HepG2 (cell line): ENCODE results near the gene DNAJB2. TPM values are rescaled to one million over a fixed set of nuclear protein-coding genes. Genes with fewer than 3 reads are reported as not detected.
A peak's percentile ranks its signal among the peaks of the same experiment; 100 is the strongest.

ENCODE experiments used
- DZIP1 ChIP-seq: sonication (generic); formaldehyde crosslinking; IDR thresholded peaks from 2 replicates; pipeline ENCODE4 v1.5.0; 2020; ENCODE audit warnings: mild to moderate bottlenecking, missing genetic modification reagents
- EP300 ChIP-seq, 3 experiments: sonication (generic) in 1 of 3; formaldehyde crosslinking in 1 of 3; IDR thresholded peaks; 2 replicates each; pipeline versions ENCODE4 v1.5.1 to v1.6.1; 2011 to 2020; ENCODE audit warnings: low read depth in 2 of 3, low read length in 2 of 3, borderline replicate concordance in 1 of 3, improper control_type of control experiment in 1 of 3, mild to moderate bottlenecking in 1 of 3, missing genetic modification reagents in 1 of 3, moderate library complexity in 1 of 3
- FOXA1 ChIP-seq, 2 experiments: fragments of 450-650 bp in 1 of 2; sonication (generic) in 1 of 2; formaldehyde crosslinking in 1 of 2; IDR thresholded peaks; 2 replicates each; pipeline versions ENCODE4 v1.4.0 to v1.6.1; 2016 to 2020; ENCODE audit warnings: missing genetic modification reagents in 1 of 2
- NFAT5 ChIP-seq: sonication (generic); formaldehyde crosslinking; IDR thresholded peaks from 2 replicates; pipeline ENCODE4 v1.4.0; 2020; ENCODE audit warnings: missing genetic modification reagents
- NFIC ChIP-seq: IDR thresholded peaks from 2 replicates; pipeline ENCODE4 v1.6.1; 2012; ENCODE audit warnings: mild to moderate bottlenecking, low read length, inconsistent platforms
- SMYD3 ChIP-seq: sonication (generic); formaldehyde crosslinking; IDR thresholded peaks from 2 replicates; pipeline ENCODE4 v1.8.1; 2023; ENCODE audit warnings: mild to moderate bottlenecking, missing genetic modification reagents
- ZBTB26 ChIP-seq: IDR thresholded peaks from 2 replicates; pipeline ENCODE4 v1.6.1; 2016; ENCODE audit warnings: missing compliant biosample characterization, missing genetic modification reagents, borderline replicate concordance
- ZNF770 ChIP-seq: sonication (generic); formaldehyde crosslinking; IDR thresholded peaks from 2 replicates; pipeline ENCODE4 v1.5.0; 2020; ENCODE audit warnings: mild to moderate bottlenecking, missing genetic modification reagents
- polyA plus RNA-seq, 8 experiments: library from polyadenylated mRNA; depleted of rRNA in 3 of 8; stranded (reverse) in 7 of 8; unstranded in 1 of 8; fragments of >200 nt; fragmentation: Illumina TruSeq in 4 of 8; extraction: Trizol in 4 of 8; gene quantifications; 2 replicates each; pipeline versions ENCODE4 v1.2.1 to v1.2.3, GENCODE V29; 2011 to 2016; ENCODE audit warnings: low read depth in 4 of 8, missing spikeins in 1 of 8, mixed read lengths in 1 of 8; ENCODE audit not compliant: insufficient read depth in 1 of 8
- total RNA-seq, 5 experiments: library from RNA; depleted of rRNA; stranded (reverse); fragments of >200 nt; fragmentation: Illumina TruSeq; extraction: Trizol; gene quantifications; 2 replicates each; pipeline ENCODE4 v1.2.3, GENCODE V29; 2016; ENCODE audit warnings: low read depth in 1 of 5
- TF ChIP-seq, protein P1 (sequence below): IDR thresholded peaks from 2 replicates; pipeline ENCODE4 v1.6.1; 2016; ENCODE audit warnings: low read depth, control low read depth
- TF ChIP-seq, protein P2 (sequence below): sonication (generic); formaldehyde crosslinking; IDR thresholded peaks from 2 replicates; pipeline ENCODE4; 2020; ENCODE audit warnings: missing genetic modification reagents, mild to moderate bottlenecking, borderline replicate concordance

Gene DNAJB2
- total and polyA plus RNA-seq, 2 of the 13 experiments (the other 11 are each of a cell fraction or from before 2014, with no cell fraction given): 21.3 to 31.1 TPM

DNA sequence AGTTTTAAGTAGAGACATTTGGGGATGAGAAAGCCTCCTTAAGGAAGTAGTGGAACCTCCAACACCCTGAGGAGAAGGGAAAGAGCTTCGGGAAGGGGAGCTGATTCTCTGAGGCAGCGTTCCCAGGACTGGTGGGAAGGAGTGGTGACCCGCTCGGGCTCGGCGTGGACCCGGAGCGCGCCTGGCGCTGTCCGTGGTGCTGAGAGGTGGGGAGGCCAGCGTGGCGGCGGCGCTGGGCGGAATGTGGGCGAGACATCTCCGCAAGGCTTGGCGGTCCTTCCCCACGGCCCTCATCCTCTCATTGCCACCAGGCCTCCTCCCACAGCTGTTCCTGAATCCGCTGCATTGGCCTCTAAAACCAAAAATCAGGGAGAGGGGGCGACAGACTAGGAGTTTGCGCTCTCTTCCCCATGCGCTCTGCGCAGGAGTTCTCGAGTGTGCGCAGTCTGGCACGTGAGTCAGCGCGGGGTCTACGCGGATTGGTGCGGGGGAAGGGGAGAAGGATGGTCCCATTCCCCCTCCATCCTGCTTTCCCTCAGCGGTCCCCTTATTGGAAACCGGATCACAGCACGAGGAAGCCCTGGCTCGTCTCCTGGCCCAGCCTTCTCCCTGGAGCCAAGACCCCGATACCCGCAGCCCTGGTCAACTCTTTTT lies 52.5 kb downstream of the DNAJB2 start (continued):
- TF ChIP-seq ZNF770 (CRISPR knock-in tag): no peak
- TF ChIP-seq, protein P1, sequence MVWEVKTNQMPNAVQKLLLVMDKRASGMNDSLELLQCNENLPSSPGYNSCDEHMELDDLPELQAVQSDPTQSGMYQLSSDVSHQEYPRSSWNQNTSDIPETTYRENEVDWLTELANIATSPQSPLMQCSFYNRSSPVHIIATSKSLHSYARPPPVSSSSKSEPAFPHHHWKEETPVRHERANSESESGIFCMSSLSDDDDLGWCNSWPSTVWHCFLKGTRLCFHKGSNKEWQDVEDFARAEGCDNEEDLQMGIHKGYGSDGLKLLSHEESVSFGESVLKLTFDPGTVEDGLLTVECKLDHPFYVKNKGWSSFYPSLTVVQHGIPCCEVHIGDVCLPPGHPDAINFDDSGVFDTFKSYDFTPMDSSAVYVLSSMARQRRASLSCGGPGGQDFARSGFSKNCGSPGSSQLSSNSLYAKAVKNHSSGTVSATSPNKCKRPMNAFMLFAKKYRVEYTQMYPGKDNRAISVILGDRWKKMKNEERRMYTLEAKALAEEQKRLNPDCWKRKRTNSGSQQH (CRISPR knock-in tag): peak; percentile 96
- TF ChIP-seq DZIP1 (CRISPR knock-in tag): no peak
- TF ChIP-seq ZBTB26 (CRISPR knock-in tag): peak; percentile 92
- no peak for TF ChIP-seq EP300 (IDR thresholded peaks at IDR 0.05; ENCODE audit: low read depth in 2 of 2, low read length in 2 of 2)
- no peak for TF ChIP-seq EP300 (CRISPR knock-in tag; IDR thresholded peaks at IDR 0.05; ENCODE audit: borderline replicate concordance)
- TF ChIP-seq, protein P2, sequence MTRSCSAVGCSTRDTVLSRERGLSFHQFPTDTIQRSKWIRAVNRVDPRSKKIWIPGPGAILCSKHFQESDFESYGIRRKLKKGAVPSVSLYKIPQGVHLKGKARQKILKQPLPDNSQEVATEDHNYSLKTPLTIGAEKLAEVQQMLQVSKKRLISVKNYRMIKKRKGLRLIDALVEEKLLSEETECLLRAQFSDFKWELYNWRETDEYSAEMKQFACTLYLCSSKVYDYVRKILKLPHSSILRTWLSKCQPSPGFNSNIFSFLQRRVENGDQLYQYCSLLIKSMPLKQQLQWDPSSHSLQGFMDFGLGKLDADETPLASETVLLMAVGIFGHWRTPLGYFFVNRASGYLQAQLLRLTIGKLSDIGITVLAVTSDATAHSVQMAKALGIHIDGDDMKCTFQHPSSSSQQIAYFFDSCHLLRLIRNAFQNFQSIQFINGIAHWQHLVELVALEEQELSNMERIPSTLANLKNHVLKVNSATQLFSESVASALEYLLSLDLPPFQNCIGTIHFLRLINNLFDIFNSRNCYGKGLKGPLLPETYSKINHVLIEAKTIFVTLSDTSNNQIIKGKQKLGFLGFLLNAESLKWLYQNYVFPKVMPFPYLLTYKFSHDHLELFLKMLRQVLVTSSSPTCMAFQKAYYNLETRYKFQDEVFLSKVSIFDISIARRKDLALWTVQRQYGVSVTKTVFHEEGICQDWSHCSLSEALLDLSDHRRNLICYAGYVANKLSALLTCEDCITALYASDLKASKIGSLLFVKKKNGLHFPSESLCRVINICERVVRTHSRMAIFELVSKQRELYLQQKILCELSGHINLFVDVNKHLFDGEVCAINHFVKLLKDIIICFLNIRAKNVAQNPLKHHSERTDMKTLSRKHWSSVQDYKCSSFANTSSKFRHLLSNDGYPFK (CRISPR knock-in tag): no peak; the same call in 1 of the 2 replicates
- no peak for TF ChIP-seq FOXA1 (IDR thresholded peaks at IDR 0.05)
- no peak for TF ChIP-seq FOXA1 (CRISPR knock-in tag; IDR thresholded peaks at IDR 0.05)
- TF ChIP-seq SMYD3: no peak
- peak; percentile 97 for TF ChIP-seq NFAT5 (CRISPR knock-in tag)
- no peak for TF ChIP-seq NFIC
